GM18867 (cell line): ENCODE results near the gene NMRK2.
"Not testable (repeated sequence)": the region's sequence is repeated elsewhere in the genome, so short reads cannot be mapped to it uniquely, and the experiment has no call there.

Experiments used
- ATAC-seq: cut with Tn5 transposase; IDR thresholded peaks from one replicate; pipeline ENCODE4 v1.9.1; 2021; ENCODE audit warnings: mild to moderate bottlenecking, moderate library complexity; ENCODE audit not compliant: unreplicated experiment

Gene NMRK2

GRCh38 chr19:3963458-3964255, 30.8 kb downstream of the NMRK2 start:
- ATAC-seq = no peak

- no peak for ATAC-seq
These were observed 31.7 kb downstream of the NMRK2 start for GRCh38 chr19:3964256-3965194.

- ATAC-seq = no peak
These were observed 33.5 kb downstream of the NMRK2 start for GRCh38 chr19:3966051-3967017.

GRCh38 chr19:3967983-3968382, 35.1 kb downstream of the NMRK2 start:
- not testable (repeated sequence) for ATAC-seq

GRCh38 chr19:3968556-3969434, 35.9 kb downstream of the NMRK2 start:
- no peak for ATAC-seq

- no peak for ATAC-seq
These were observed 36.8 kb downstream of the NMRK2 start for GRCh38 chr19:3969435-3970312.

GRCh38 chr19:3970313-3970807, 37.5 kb downstream of the NMRK2 start:
- ATAC-seq = no peak

- ATAC-seq = peak; percentile 87
These were observed 38.1 kb downstream of the NMRK2 start, which contains the start of gene DAPK3 for GRCh38 chr19:3970808-3971598. TSS of gene DAPK3 (minus strand) at chr19:3971099. CDS start at chr19:3969735, 1,364 bp downstream.

- ATAC-seq = no peak
These were observed 42.3 kb downstream of the NMRK2 start for GRCh38 chr19:3975144-3975543.

- no peak for ATAC-seq
These were observed 42.8 kb downstream of the NMRK2 start for GRCh38 chr19:3975637-3976087.

GRCh38 chr19:3976495-3977241, 43.8 kb downstream of the NMRK2 start:
- ATAC-seq = no peak

GRCh38 chr19:3977242-3978143, 44.6 kb downstream of the NMRK2 start:
- no peak for ATAC-seq

- ATAC-seq = no peak
These were observed 45.3 kb downstream of the NMRK2 start for GRCh38 chr19:3978145-3978544.

- no peak for ATAC-seq
These were observed 46.4 kb downstream of the NMRK2 start for GRCh38 chr19:3979289-3979673.

GRCh38 chr19:3979674-3980352, 46.9 kb downstream of the NMRK2 start:
- no peak for ATAC-seq
